ENCODE data around the gene IL1R2. TPM values are rescaled to one million over a fixed set of nuclear protein-coding genes. Genes with fewer than 3 reads are reported as not detected.

The IL1R2 gene
- total and polyA plus RNA-seq, 2 of the 13 experiments (the other 11 are each of a cell fraction or from before 2014, with no cell fraction given), result 3.6 to 7.3 TPM

DNA sequence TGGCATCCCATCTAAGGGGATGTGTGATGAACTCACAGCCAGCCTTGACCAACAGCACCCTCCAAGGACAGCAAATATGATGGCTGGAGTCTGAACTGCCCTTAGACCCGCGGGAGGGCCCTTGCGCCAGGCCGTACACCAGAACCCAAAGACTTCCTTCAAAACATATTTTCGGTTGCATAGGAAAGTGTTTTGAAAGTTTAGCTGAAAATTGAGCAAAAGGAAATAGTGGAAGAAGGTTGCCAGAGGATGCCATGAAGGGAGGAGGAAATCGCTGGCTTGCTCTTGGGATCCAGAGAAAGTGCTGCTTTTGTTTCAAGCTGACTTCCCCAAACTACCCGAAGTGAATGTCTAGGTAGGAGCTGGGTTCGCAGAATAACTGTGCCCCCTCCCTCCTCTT lies 61.3 kb downstream of the IL1R2 start (continued):
- TF ChIP-seq, protein P1, sequence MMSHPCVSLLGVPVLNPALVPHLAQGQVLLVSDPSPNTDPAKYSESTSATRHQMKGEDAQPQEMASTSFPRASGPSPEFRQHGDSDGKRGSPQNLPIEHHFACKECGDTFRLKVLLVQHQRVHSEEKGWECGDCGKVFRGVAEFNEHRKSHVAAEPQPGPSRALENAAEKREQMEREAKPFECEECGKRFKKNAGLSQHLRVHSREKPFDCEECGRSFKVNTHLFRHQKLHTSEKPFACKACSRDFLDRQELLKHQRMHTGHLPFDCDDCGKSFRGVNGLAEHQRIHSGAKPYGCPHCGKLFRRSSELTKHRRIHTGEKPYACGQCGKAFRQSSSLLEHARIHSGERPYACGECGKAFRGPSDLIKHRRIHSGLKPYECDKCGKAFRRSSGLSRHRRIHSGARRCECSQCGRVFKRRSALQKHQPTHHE (CRISPR knock-in tag; IDR thresholded peaks at IDR 0.05; ENCODE audit: borderline replicate concordance), result no peak

DNA sequence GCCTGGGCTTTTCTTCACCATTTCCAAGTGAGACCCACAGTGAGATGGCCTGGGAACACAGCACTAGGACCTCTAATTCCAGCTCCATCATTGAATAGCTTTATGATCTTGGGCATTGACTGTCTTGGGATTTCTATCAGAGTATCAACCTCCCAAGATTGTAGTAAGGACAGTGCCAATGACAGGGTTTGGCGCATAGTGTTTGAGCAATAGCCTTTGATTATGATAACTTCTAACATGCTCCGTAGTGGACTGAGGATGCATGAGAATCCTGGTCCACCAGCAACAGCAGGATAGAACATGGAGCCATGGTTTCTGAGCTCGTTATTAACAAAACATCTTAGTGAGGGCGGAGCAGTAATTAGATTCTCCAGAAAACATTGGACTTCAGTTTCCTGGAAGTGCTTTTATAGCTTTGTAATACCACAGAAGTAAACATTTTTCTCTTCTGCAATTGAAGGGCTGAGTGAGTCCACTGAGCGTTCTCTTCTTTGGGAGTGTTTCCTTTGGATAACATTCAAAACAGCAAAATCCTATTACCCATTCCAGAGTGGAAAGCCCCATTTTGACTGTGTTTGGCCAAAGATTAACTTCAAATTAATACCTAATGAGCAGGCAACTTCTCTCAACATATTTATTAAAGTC lies 63.7 kb downstream of the IL1R2 start:
- Histone ChIP-seq H3K36me3 (replicated peaks in 1 of 2; ENCODE audit: control insufficient read depth in 1 of 2, insufficient read depth in 2 of 2, low read length in 2 of 2) (no peaks in the 10 kb centered on the region), H3K9ac (ENCODE audit: insufficient read depth, low read depth, low read length) (no peak overlapping the region), H3K27ac (ENCODE audit: extremely low read length, insufficient read depth, low read length) (no peak overlapping the region), H2AFZ (ENCODE audit: low read length) (no peak overlapping the region), H3K4me2 (ENCODE audit: low read depth, low read length) (no peak overlapping the region), H3K4me1 (ENCODE audit: insufficient read depth, low read length) (peaks cover 92% of the 10 kb centered on the region), H3K9me3 (ENCODE audit: low read length) (no peaks in the 10 kb centered on the region), H4K20me1 (ENCODE audit: insufficient read depth, low read length) (no peaks in the 10 kb centered on the region), H3K4me3 (replicated peaks in 1 of 3; ENCODE audit: insufficient read depth in 1 of 3, low read depth in 2 of 3, low read length in 3 of 3) (no peak overlapping the region), H3K79me2 (ENCODE audit: insufficient read depth, low read length) (no peaks in the 10 kb centered on the region), H3K27me3 (ENCODE audit: control insufficient read depth in 1 of 2, insufficient read depth in 2 of 2, low read length in 2 of 2) (no peaks in the 10 kb centered on the region)
- no TSS peak for BruUV-seq (replicated peaks)
- FAIRE-seq (no peak), DNase-seq (ENCODE audit: low spot score) (no peak), ATAC-seq (no peak)
- intact Hi-C loops (cut with micrococcal nuclease; ENCODE audit: unreplicated experiment) (no loop called here), in situ Hi-C loops (cut with HindIII; ENCODE audit: extremely low pct_ligation_motif_present, low pct_unique_long_range_greater_than_20kb) (no loop called here)
- ChIA-PET CTCF (ENCODE audit: low intra/inter-chr PET ratio, low total read pairs) (no interaction called here), POLR2A (interaction anchor here (1.0 to 1.5 kb wide), 4 partner anchors 9 to 87 kb away, joined by 3 to 6 read pairs (median 4); no protein-coding TSS in a partner anchor)
- 96% methylated on average over 5 of the region's 5 CpGs for WGBS (ENCODE audit: low lambda C conversion rate)
- TF ChIP-seq KAT7 (CRISPR knock-in tag; IDR thresholded peaks at IDR 0.05; ENCODE audit: borderline replicate concordance), result no peak
- TF ChIP-seq TGIF2 (CRISPR knock-in tag; IDR thresholded peaks at IDR 0.05), result no peak
- no peak for TF ChIP-seq SOX6 (IDR thresholded peaks at IDR 0.05)
- no peak for TF ChIP-seq SOX6 (CRISPR knock-in tag; IDR thresholded peaks at IDR 0.05)
- no peak for TF ChIP-seq DMAP1 (CRISPR knock-in tag; IDR thresholded peaks at IDR 0.05)
- TF ChIP-seq ZMYM4 (CRISPR knock-in tag; IDR thresholded peaks at IDR 0.05), result no peak
- TF ChIP-seq, protein P2, sequence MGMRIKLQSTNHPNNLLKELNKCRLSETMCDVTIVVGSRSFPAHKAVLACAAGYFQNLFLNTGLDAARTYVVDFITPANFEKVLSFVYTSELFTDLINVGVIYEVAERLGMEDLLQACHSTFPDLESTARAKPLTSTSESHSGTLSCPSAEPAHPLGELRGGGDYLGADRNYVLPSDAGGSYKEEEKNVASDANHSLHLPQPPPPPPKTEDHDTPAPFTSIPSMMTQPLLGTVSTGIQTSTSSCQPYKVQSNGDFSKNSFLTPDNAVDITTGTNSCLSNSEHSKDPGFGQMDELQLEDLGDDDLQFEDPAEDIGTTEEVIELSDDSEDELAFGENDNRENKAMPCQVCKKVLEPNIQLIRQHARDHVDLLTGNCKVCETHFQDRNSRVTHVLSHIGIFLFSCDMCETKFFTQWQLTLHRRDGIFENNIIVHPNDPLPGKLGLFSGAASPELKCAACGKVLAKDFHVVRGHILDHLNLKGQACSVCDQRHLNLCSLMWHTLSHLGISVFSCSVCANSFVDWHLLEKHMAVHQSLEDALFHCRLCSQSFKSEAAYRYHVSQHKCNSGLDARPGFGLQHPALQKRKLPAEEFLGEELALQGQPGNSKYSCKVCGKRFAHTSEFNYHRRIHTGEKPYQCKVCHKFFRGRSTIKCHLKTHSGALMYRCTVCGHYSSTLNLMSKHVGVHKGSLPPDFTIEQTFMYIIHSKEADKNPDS (CRISPR knock-in tag; IDR thresholded peaks at IDR 0.05), result no peak
- no peak for TF ChIP-seq ZNF768 (CRISPR knock-in tag; IDR thresholded peaks at IDR 0.05)
- no peak for TF ChIP-seq NKX3-1 (CRISPR knock-in tag; IDR thresholded peaks at IDR 0.05)
- no peak for TF ChIP-seq ZNF841 (CRISPR knock-in tag; IDR thresholded peaks at IDR 0.05; ENCODE audit: borderline replicate concordance)
- TF ChIP-seq NFYB (CRISPR knock-in tag; IDR thresholded peaks at IDR 0.05), result no peak
- TF ChIP-seq ZBTB3 (CRISPR knock-in tag; IDR thresholded peaks at IDR 0.05; ENCODE audit: borderline replicate concordance, low read depth), result no peak
- TF ChIP-seq RAD51 (IDR thresholded peaks at IDR 0.05; ENCODE audit: borderline replicate concordance), result no peak
- TF ChIP-seq, protein P3, sequence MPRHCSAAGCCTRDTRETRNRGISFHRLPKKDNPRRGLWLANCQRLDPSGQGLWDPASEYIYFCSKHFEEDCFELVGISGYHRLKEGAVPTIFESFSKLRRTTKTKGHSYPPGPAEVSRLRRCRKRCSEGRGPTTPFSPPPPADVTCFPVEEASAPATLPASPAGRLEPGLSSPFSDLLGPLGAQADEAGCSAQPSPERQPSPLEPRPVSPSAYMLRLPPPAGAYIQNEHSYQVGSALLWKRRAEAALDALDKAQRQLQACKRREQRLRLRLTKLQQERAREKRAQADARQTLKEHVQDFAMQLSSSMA (CRISPR knock-in tag; IDR thresholded peaks at IDR 0.05), result no peak
- TF ChIP-seq ZNF766 (CRISPR knock-in tag; IDR thresholded peaks at IDR 0.05; ENCODE audit: borderline replicate concordance), result no peak
- TF ChIP-seq MTA1 (CRISPR knock-in tag; IDR thresholded peaks at IDR 0.05; ENCODE audit: borderline replicate concordance), result no peak
- no peak for TF ChIP-seq MEF2D (CRISPR knock-in tag; IDR thresholded peaks at IDR 0.05)
- no peak for TF ChIP-seq ZNF850 (CRISPR knock-in tag; conservative IDR thresholded peaks at IDR 0.05)
